Astrocyte (in vitro differentiated cells and primary cell): ENCODE measurements around the gene NT5C1A. TPM values are rescaled to one million over a fixed set of nuclear protein-coding genes. Genes with fewer than 3 reads are reported as not detected.
A peak's percentile ranks its signal among the peaks of the same experiment; 100 is the strongest.

Experiments
- DNase-seq: peaks from one replicate; pipeline ENCODE4 v3.0.0-alpha.2; 2010; ENCODE audit warnings: low read depth
- FAIRE-seq: peaks from 2 replicates; lab custom pipeline; 2011; peaks lifted over from hg19 to GRCh38; lab: Jason Lieb, UNC
- H2AFZ ChIP-seq: 2 replicates; pipeline ENCODE4 v1.6.0; 2012; ENCODE audit warnings: low read depth, low read length, inconsistent platforms
- H3K27ac ChIP-seq: 2 replicates; pipeline ENCODE4 v1.5.1; 2011; ENCODE audit warnings: low read depth, low read length, inconsistent platforms
- H3K27me3 ChIP-seq: 2 replicates; pipeline ENCODE4 v1.6.0; 2011; ENCODE audit warnings: low read length, inconsistent platforms; ENCODE audit not compliant: insufficient read depth
- H3K36me3 ChIP-seq: 2 replicates; pipeline ENCODE4 v1.5.1; 2011; ENCODE audit warnings: low read length, inconsistent platforms; ENCODE audit not compliant: insufficient read depth
- H3K4me1 ChIP-seq: 2 replicates; pipeline ENCODE4 v1.5.1; 2011; ENCODE audit warnings: low read length, inconsistent platforms; ENCODE audit not compliant: insufficient read depth
- H3K4me2 ChIP-seq: 2 replicates; pipeline ENCODE4 v1.6.0; 2012; ENCODE audit warnings: low read length, inconsistent platforms
- H3K4me3 ChIP-seq: 2 replicates; pipeline ENCODE4 v1.5.1; 2011; ENCODE audit warnings: low read depth, mild to moderate bottlenecking, low read length, inconsistent platforms; ENCODE audit not compliant: insufficient read depth
- H3K79me2 ChIP-seq: 2 replicates; pipeline ENCODE4 v1.6.0; 2012; ENCODE audit warnings: mild to moderate bottlenecking, low read length, inconsistent platforms; ENCODE audit not compliant: insufficient read depth
- H3K9ac ChIP-seq: 2 replicates; pipeline ENCODE4 v1.6.0; 2012; ENCODE audit warnings: mild to moderate bottlenecking, low read length, inconsistent platforms
- H3K9me3 ChIP-seq: 2 replicates; pipeline ENCODE4 v1.5.1; 2012; ENCODE audit warnings: low read depth, mild to moderate bottlenecking, low read length, inconsistent platforms; ENCODE audit not compliant: insufficient read depth
- H4K20me1 ChIP-seq: 2 replicates; pipeline ENCODE4 v1.6.0; 2012; ENCODE audit warnings: low read length, inconsistent platforms; ENCODE audit not compliant: insufficient read depth
- H3K27ac Mint-ChIP-seq: one replicate; pipeline ENCODE4 v1.8.0; 2021; ENCODE audit warnings: mild to moderate bottlenecking, mixed read lengths; ENCODE audit not compliant: unreplicated experiment
- H3K27me3 Mint-ChIP-seq: one replicate; pipeline ENCODE4 v1.8.0; 2021; ENCODE audit warnings: low read depth, mixed read lengths; ENCODE audit not compliant: unreplicated experiment
- H3K36me3 Mint-ChIP-seq: one replicate; pipeline ENCODE4 v1.8.0; 2021; ENCODE audit warnings: low read depth, mixed read lengths; ENCODE audit not compliant: unreplicated experiment
- H3K4me1 Mint-ChIP-seq: one replicate; pipeline ENCODE4 v1.8.0; 2021; ENCODE audit warnings: low read depth, mixed read lengths; ENCODE audit not compliant: unreplicated experiment
- H3K4me3 Mint-ChIP-seq: one replicate; pipeline ENCODE4 v1.8.0; 2021; ENCODE audit warnings: mild to moderate bottlenecking, moderate library complexity, mixed read lengths; ENCODE audit not compliant: unreplicated experiment
- H3K9me3 Mint-ChIP-seq: one replicate; pipeline ENCODE4 v1.8.0; 2021; ENCODE audit warnings: mild to moderate bottlenecking, mixed read lengths; ENCODE audit not compliant: unreplicated experiment
- CTCF ChIP-seq: IDR thresholded peaks from 2 replicates; pipeline ENCODE4 v1.5.1; 2011; ENCODE audit warnings: low read depth, mild to moderate bottlenecking, inconsistent platforms, low read length, moderate library complexity; ENCODE audit not compliant: insufficient read depth
- EZH2 ChIP-seq: IDR thresholded peaks from 2 replicates; pipeline ENCODE4 v1.6.1; 2012; ENCODE audit warnings: mild to moderate bottlenecking, low read length, inconsistent platforms; ENCODE audit not compliant: insufficient read depth
- total RNA-seq: library from RNA; stranded (reverse); gene quantifications from 2 replicates; pipeline ENCODE4 v1.2.1, GENCODE V29; 2021

Gene NT5C1A
- total RNA-seq, 1 donor from 2014 or later: 0.20 TPM

- no peaks in the 10 kb centered on the region for H3K4me1 Mint-ChIP-seq
These were observed 48.4 kb upstream of the NT5C1A start for GRCh38 chr1:39720094-39720999.

GRCh38 chr1:39717809-39718208 lies 45.9 kb upstream of the NT5C1A start:
- peaks cover 74% of the 10 kb centered on the region for H3K27me3 Mint-ChIP-seq
- FAIRE-seq: no peak
- Histone ChIP-seq H3K4me1 (no peaks in the 10 kb centered on the region), H3K9ac (no peak overlapping the region), H3K27ac (no peak overlapping the region), H4K20me1 (no peaks in the 10 kb centered on the region), H3K4me2 (no peak overlapping the region), H3K79me2 (no peaks in the 10 kb centered on the region), H2AFZ (no peak overlapping the region), H3K4me3 (no peak overlapping the region), H3K36me3 (no peaks in the 10 kb centered on the region), H3K9me3 (no peaks in the 10 kb centered on the region), H3K27me3 (peaks cover 44% of the 10 kb centered on the region)
- H3K36me3 Mint-ChIP-seq: no peaks in the 10 kb centered on the region
- H3K27ac Mint-ChIP-seq: no peak overlapping the region
- no peaks in the 10 kb centered on the region for H3K4me1 Mint-ChIP-seq
- TF ChIP-seq EZH2 (no peak), CTCF (no peak)
- DNase-seq: no peak
- H3K9me3 Mint-ChIP-seq: no peaks in the 10 kb centered on the region
- no peak overlapping the region for H3K4me3 Mint-ChIP-seq

More at GRCh38 chr1:39720094-39720999, 48.4 kb upstream of the NT5C1A start:
- Histone ChIP-seq H2AFZ (no peak overlapping the region), H4K20me1 (no peaks in the 10 kb centered on the region), H3K9ac (no peak overlapping the region), H3K27me3 (peaks cover 50% of the 10 kb centered on the region), H3K79me2 (no peaks in the 10 kb centered on the region), H3K4me3 (no peak overlapping the region), H3K9me3 (no peaks in the 10 kb centered on the region), H3K36me3 (no peaks in the 10 kb centered on the region), H3K4me2 (no peak overlapping the region), H3K4me1 (no peaks in the 10 kb centered on the region), H3K27ac (no peak overlapping the region)
- no peak overlapping the region for H3K27ac Mint-ChIP-seq
- peak; percentile 26 for DNase-seq
- no peaks in the 10 kb centered on the region for H3K9me3 Mint-ChIP-seq
- peaks cover 69% of the 10 kb centered on the region for H3K27me3 Mint-ChIP-seq
- FAIRE-seq: peak; percentile 55
- no peak overlapping the region for H3K4me3 Mint-ChIP-seq
- peaks cover 3% of the 10 kb centered on the region for H3K36me3 Mint-ChIP-seq
- TF ChIP-seq CTCF: peak; percentile 68
- TF ChIP-seq EZH2: no peak

- no peak overlapping the region for H3K27ac Mint-ChIP-seq
- no peaks in the 10 kb centered on the region for H3K79me2 ChIP-seq
- no peak overlapping the region for H2AFZ ChIP-seq
- no peak for DNase-seq
- no peak overlapping the region for H3K4me2 ChIP-seq
- FAIRE-seq: no peak
- H3K4me1 Mint-ChIP-seq: peaks cover 9% of the 10 kb centered on the region
- TF ChIP-seq CTCF (no peak), EZH2 (no peak)
- no peaks in the 10 kb centered on the region for H4K20me1 ChIP-seq
- H3K4me3 Mint-ChIP-seq: no peak overlapping the region
- H3K36me3 Mint-ChIP-seq: no peaks in the 10 kb centered on the region
- no peaks in the 10 kb centered on the region for H3K9me3 Mint-ChIP-seq
- peaks cover 38% of the 10 kb centered on the region for H3K27me3 ChIP-seq
- H3K27ac ChIP-seq: no peak overlapping the region
- no peak overlapping the region for H3K9ac ChIP-seq
- no peak overlapping the region for H3K4me3 ChIP-seq
- H3K4me1 ChIP-seq: no peaks in the 10 kb centered on the region
- no peaks in the 10 kb centered on the region for H3K36me3 ChIP-seq
- H3K27me3 Mint-ChIP-seq: peaks cover 70% of the 10 kb centered on the region
- H3K9me3 ChIP-seq: no peaks in the 10 kb centered on the region
These were observed 41.6 kb upstream of the NT5C1A start for GRCh38 chr1:39713557-39713956.
